ENCODE data around the gene EEF2K.

- TF ChIP-seq CTCF (conservative IDR thresholded peaks at IDR 0.05; ENCODE audit: low read length): no peak
- no peak for TF ChIP-seq EZH2phosphoT487 (IDR thresholded peaks at IDR 0.05; ENCODE audit: borderline replicate concordance)
Measured at GRCh38 chr16:22329199-22329695, 123.2 kb downstream of the EEF2K start.
